Measurements from ENCODE around the gene EZH2.

- TF ChIP-seq CTCF (IDR thresholded peaks at IDR 0.05) (no peak), POLR2A (IDR thresholded peaks at IDR 0.05) (no peak)
These were observed 93.9 kb downstream of the EZH2 start for GRCh38 chr7:148790131-148790726.

Data from heart left ventricle (tissue), 13 donors.